Neural progenitor cell (in vitro differentiated cells): ENCODE measurements around the gene PATJ.

ENCODE experiments used
- EZH2phosphoT487 ChIP-seq: fragments of 200-600 bp; sonication (generic); IDR thresholded peaks from 2 replicates; pipeline ENCODE4 v1.6.1; 2017; ENCODE audit warnings: antibody characterized with exemption
- TF ChIP-seq, protein P1 (sequence below): fragments of 200-600 bp; sonication (generic); IDR thresholded peaks from 2 replicates; pipeline ENCODE4 v1.5.1; 2017; ENCODE audit warnings: antibody characterized with exemption, mild to moderate bottlenecking

DNA sequence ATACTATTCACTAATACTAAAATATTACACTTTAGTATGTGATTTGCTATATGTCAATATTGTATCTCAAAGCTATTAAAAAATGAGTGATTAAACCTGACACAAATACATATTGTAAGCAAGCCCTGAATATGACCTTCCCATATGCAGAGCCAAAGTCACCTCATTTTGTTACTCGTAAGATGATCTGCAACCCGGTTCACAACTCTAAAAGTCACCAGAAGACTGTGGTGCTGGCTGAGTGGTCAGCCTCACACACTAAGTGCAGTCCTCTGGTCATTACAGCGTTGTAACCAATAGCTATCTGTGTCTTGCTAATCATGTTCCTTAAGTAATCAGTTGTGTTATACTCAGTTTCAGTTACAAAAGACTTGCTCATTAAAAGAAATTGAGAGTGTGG is 254.8 kb downstream of the PATJ start:
- TF ChIP-seq, protein P1, sequence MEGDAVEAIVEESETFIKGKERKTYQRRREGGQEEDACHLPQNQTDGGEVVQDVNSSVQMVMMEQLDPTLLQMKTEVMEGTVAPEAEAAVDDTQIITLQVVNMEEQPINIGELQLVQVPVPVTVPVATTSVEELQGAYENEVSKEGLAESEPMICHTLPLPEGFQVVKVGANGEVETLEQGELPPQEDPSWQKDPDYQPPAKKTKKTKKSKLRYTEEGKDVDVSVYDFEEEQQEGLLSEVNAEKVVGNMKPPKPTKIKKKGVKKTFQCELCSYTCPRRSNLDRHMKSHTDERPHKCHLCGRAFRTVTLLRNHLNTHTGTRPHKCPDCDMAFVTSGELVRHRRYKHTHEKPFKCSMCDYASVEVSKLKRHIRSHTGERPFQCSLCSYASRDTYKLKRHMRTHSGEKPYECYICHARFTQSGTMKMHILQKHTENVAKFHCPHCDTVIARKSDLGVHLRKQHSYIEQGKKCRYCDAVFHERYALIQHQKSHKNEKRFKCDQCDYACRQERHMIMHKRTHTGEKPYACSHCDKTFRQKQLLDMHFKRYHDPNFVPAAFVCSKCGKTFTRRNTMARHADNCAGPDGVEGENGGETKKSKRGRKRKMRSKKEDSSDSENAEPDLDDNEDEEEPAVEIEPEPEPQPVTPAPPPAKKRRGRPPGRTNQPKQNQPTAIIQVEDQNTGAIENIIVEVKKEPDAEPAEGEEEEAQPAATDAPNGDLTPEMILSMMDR = no peak
- no peak for TF ChIP-seq EZH2phosphoT487
